CD4-positive, alpha-beta T cell (primary cell): Measurements from ENCODE around the gene ALDOA. TPM values are rescaled to one million over a fixed set of nuclear protein-coding genes. Genes with fewer than 3 reads are reported as not detected.

Source experiments
- ATAC-seq: fragments of 200-7000 bp; cut with Tn5 transposase; one replicate; pipeline ENCODE4 v1.10.0; 2022; ENCODE audit warnings: mild to moderate bottlenecking; ENCODE audit not compliant: poor library complexity
- CTCF ChIA-PET: fragments of 350-600 bp; sonication (Branson Sonifier 250); formaldehyde crosslinking; loops from one replicate; lab custom pipeline; 2021; ENCODE audit warnings: antibody characterized with exemption, inconsistent platforms; lab: Charles Lee
- POLR2A ChIA-PET: fragments of 350-600 bp; sonication (Branson Sonifier 250); formaldehyde crosslinking; loops from one replicate; lab custom pipeline; 2021; ENCODE audit warnings: antibody characterized with exemption, inconsistent platforms; lab: Charles Lee
- DNase-seq, 14 experiments: peaks; one replicate each; pipeline ENCODE4 v3.0.0-alpha.2; 2013 to 2020; ENCODE audit warnings: mixed read lengths in 2 of 14
- H3K27ac ChIP-seq, 2 donors: one replicate each; pipeline versions ENCODE4 v1.5.1 to v1.7.0; 2013; ENCODE audit warnings: low read length in 2 of 2, low read depth in 1 of 2, mild to moderate bottlenecking in 1 of 2
- H3K27me3 ChIP-seq, 2 experiments: 1 replicate in 1 of 2; 2 replicates in 1 of 2; pipeline versions ENCODE4 v1.6.1 to v1.7.0; 2013; ENCODE audit warnings: low read length in 2 of 2, control low read depth in 1 of 2, mild to moderate bottlenecking in 1 of 2, moderate library complexity in 1 of 2; ENCODE audit not compliant: insufficient read depth in 2 of 2, control insufficient read depth in 1 of 2
- H3K36me3 ChIP-seq: one replicate; pipeline ENCODE4 v1.6.1; 2013; ENCODE audit warnings: low read length, control low read depth; ENCODE audit not compliant: insufficient read depth
- H3K4me1 ChIP-seq: one replicate; pipeline ENCODE4 v1.6.1; 2013; ENCODE audit warnings: low read length, control low read depth; ENCODE audit not compliant: insufficient read depth
- H3K4me3 ChIP-seq: one replicate; pipeline ENCODE4 v1.5.1; 2013; ENCODE audit warnings: mild to moderate bottlenecking, low read length, moderate library complexity
- H3K9me3 ChIP-seq, 2 experiments: 1 replicate in 1 of 2; 2 replicates in 1 of 2; pipeline versions ENCODE4 v1.6.1 to v1.7.0; 2013; ENCODE audit warnings: low read length in 2 of 2, mild to moderate bottlenecking in 2 of 2, control low read depth in 1 of 2, moderate library complexity in 1 of 2; ENCODE audit not compliant: control insufficient read depth in 1 of 2, insufficient read depth in 1 of 2
- H3K27ac Mint-ChIP-seq: one replicate; pipeline ENCODE4 v1.8.0; 2020; ENCODE audit warnings: mixed read lengths
- H3K27me3 Mint-ChIP-seq: one replicate; pipeline ENCODE4 v1.8.0; 2021; ENCODE audit warnings: mixed read lengths
- H3K36me3 Mint-ChIP-seq: one replicate; pipeline ENCODE4 v1.8.0; 2021; ENCODE audit warnings: low read depth, mixed read lengths
- H3K4me1 Mint-ChIP-seq: one replicate; pipeline ENCODE4 v1.8.0; 2021; ENCODE audit warnings: low read depth, mixed read lengths
- H3K4me3 Mint-ChIP-seq: one replicate; pipeline ENCODE4 v1.8.0; 2020; ENCODE audit warnings: mild to moderate bottlenecking, mixed read lengths
- H3K9me3 Mint-ChIP-seq: one replicate; pipeline ENCODE4 v1.8.0; 2020; ENCODE audit warnings: mixed read lengths
- intact Hi-C, 2 experiments: fragments of 100-400 bp; cut with DNase I in 1 of 2; cut with micrococcal nuclease in 1 of 2; formaldehyde crosslinking; loops; one replicate each; pipeline versions ENCODE4 v1.15.1 to v1.9.0; 2023 to 2025; cut with DNase I, micrococcal nuclease
- total RNA-seq, 174 experiments: library from RNA in 2 of 174; stranded (reverse) in 2 of 174; gene quantifications; one replicate each; pipeline ENCODE4 v1.2.3 and lab custom pipeline; 2021 to 2026
- TF ChIP-seq, protein P1 (sequence below): fragments of 200-600 bp; IDR thresholded peaks from one replicate; pipeline ENCODE4 v1.8.0; 2022; ENCODE audit warnings: antibody characterized with exemption, mild to moderate bottlenecking

The ALDOA gene
- total RNA-seq, 2 experiments from 2014 or later: 390 to 396 TPM

DNA sequence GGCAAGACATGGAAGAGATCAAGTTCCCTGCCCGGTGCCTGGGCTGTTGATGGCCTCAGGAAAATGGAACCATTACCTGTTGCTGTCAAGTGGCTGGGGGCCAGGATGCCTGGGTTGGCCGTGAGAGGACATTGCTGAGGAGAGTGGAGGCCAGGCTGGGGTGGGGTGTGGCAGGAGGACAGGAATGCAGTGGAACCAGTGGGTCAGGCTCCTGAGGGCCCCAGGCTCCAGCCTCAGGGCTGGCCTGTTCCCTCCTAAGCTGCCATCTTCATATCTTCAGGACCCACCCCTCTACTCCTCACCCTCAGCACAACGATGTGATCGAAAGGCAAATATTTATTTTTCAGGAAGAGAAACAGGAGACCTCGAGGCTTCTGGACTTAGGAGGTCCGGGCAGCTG, 38.9 kb downstream of the ALDOA start:
- Mint-ChIP-seq H3K27ac (no peak overlapping the region), H3K9me3 (no peaks in the 10 kb centered on the region), H3K4me1 (no peaks in the 10 kb centered on the region), H3K36me3 (peaks cover 46% of the 10 kb centered on the region), H3K4me3 (no peak overlapping the region), H3K27me3 (no peaks in the 10 kb centered on the region)
- ATAC-seq (no peak), DNase-seq (no peak)
- peaks cover 0 to 4% of the 10 kb centered on the region in 2 experiments for H3K9me3 ChIP-seq
- H3K4me1 ChIP-seq: no peaks in the 10 kb centered on the region
- CTCF ChIA-PET: no interaction called here
- H3K4me3 ChIP-seq: no peak overlapping the region
- TF ChIP-seq, protein P1, sequence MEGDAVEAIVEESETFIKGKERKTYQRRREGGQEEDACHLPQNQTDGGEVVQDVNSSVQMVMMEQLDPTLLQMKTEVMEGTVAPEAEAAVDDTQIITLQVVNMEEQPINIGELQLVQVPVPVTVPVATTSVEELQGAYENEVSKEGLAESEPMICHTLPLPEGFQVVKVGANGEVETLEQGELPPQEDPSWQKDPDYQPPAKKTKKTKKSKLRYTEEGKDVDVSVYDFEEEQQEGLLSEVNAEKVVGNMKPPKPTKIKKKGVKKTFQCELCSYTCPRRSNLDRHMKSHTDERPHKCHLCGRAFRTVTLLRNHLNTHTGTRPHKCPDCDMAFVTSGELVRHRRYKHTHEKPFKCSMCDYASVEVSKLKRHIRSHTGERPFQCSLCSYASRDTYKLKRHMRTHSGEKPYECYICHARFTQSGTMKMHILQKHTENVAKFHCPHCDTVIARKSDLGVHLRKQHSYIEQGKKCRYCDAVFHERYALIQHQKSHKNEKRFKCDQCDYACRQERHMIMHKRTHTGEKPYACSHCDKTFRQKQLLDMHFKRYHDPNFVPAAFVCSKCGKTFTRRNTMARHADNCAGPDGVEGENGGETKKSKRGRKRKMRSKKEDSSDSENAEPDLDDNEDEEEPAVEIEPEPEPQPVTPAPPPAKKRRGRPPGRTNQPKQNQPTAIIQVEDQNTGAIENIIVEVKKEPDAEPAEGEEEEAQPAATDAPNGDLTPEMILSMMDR: no peak
- POLR2A ChIA-PET: no interaction called here
- intact Hi-C loops: no loop called here
- H3K27me3 ChIP-seq: no peaks in the 10 kb centered on the region
- H3K36me3 ChIP-seq: peaks cover 30% of the 10 kb centered on the region
- no peak overlapping the region for H3K27ac ChIP-seq

DNA sequence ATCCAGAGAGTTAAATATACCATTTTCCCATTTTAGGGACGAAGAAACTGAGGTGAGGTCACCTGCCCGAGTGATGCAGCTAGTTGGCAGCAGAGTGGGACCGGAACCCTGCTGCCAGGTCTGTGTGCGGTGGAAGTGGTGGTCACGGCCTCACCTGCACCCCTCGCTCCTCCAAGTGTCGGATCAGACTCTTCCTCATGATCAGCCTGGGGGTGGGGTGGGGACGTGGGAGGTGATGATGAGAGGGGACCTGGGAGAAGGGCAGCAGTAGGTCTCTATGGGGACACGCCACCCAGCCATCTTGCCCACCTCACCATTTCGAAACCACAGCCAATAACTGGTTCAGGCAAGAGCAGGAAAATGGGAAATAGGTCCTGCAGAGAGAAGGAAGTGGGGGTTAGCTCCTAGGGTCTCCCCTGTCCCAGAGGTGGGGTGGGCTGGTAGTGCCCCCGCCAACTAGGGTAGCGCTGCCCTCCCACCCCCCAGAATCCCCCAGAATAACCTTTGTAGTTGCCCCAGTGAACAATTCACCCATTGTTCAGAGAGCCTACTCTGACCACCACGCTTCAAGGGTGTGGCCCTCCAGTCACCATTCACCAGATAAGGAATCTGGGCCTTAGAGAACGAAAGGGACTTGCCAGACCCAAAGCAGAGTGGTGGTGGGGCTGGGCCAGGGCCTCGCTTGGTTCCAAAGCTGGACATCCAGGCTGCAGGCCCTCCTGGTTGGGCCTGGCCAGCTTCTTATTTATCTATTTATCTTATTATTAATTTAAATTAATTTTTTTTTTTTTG, 42.7 kb downstream of the ALDOA start:
- Mint-ChIP-seq H3K36me3 (peaks cover 57% of the 10 kb centered on the region), H3K27ac (no peak overlapping the region), H3K4me3 (no peak overlapping the region), H3K27me3 (no peaks in the 10 kb centered on the region), H3K9me3 (no peaks in the 10 kb centered on the region), H3K4me1 (peaks cover 4% of the 10 kb centered on the region)
- no peaks in the 10 kb centered on the region for H3K9me3 ChIP-seq
- ChIA-PET CTCF (no interaction called here), POLR2A (interaction anchor here (1.4 kb wide), 1 partner anchor 76 kb away, joined by 3 read pairs; no protein-coding TSS in a partner anchor)
- TF ChIP-seq, protein P1: no peak
- H3K27ac ChIP-seq: no peak overlapping the region
- peaks cover 49% of the 10 kb centered on the region for H3K36me3 ChIP-seq
- intact Hi-C loops: no loop called here
- DNase-seq (no peak), ATAC-seq (no peak)
- no peak overlapping the region for H3K4me3 ChIP-seq
- no peaks in the 10 kb centered on the region for H3K27me3 ChIP-seq
- peaks cover 11% of the 10 kb centered on the region for H3K4me1 ChIP-seq

DNA sequence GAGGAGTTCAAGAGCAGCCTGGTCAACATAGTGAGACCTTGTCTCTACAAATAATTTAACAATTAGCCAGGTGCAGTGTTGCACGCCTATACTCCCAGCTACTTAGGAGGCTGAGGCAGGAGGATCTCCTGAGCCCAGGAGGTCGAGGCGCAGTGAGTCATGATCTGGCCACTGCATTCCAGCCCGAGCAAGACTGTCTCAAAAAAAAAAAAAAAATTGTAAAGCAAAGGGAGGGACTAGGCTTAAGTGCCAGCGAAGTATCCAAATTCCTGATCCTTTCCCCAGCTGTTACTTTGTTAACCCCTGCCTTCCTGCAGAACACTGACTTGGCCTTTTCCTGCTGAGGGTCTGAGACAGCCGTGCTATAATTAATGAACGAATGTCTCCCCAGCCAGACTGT, 45.1 kb downstream of the ALDOA start:
- no peak overlapping the region for H3K4me3 ChIP-seq
- ChIA-PET POLR2A (no interaction called here), CTCF (no interaction called here)
- Mint-ChIP-seq H3K4me1 (peaks cover 4% of the 10 kb centered on the region), H3K9me3 (no peaks in the 10 kb centered on the region), H3K27me3 (no peaks in the 10 kb centered on the region), H3K27ac (no peak overlapping the region), H3K4me3 (no peak overlapping the region), H3K36me3 (peaks cover 60% of the 10 kb centered on the region)
- no peak overlapping the region for H3K27ac ChIP-seq
- no peaks in the 10 kb centered on the region for H3K27me3 ChIP-seq
- peaks cover 38% of the 10 kb centered on the region for H3K36me3 ChIP-seq
- no peak for ATAC-seq
- no peak for DNase-seq
- H3K9me3 ChIP-seq: no peaks in the 10 kb centered on the region
- H3K4me1 ChIP-seq: peaks cover 35% of the 10 kb centered on the region
- TF ChIP-seq, protein P1: no peak
- intact Hi-C loops: loop anchor here in 1 of 2 experiments (10.0 kb wide), 1 partner anchor 46 kb away; the partner anchor contains the start of gene ALDOA
